Fibroblast of villous mesenchyme (primary cell): ENCODE measurements around the gene PRKCB. TPM values are rescaled to one million over a fixed set of nuclear protein-coding genes. Genes with fewer than 3 reads are reported as not detected.
"Not testable (repeated sequence)": the region's sequence is repeated elsewhere in the genome, so short reads cannot be mapped to it uniquely, and the experiment has no call there.

Source experiments
- DNase-seq: peaks from one replicate; pipeline ENCODE4 v3.0.0-alpha.2; 2010; ENCODE audit warnings: low read depth
- H3K4me3 ChIP-seq: 2 replicates; pipeline ENCODE4 v1.5.1; 2011; ENCODE audit warnings: low read depth, mild to moderate bottlenecking, low read length
- total RNA-seq: library from RNA; depleted of rRNA; stranded (reverse); fragments of >200 nt; gene quantifications from 2 replicates; pipeline ENCODE4 v1.2.3, GENCODE V29; 2012
- TF ChIP-seq, protein P1 (sequence below): IDR thresholded peaks from 2 replicates; pipeline ENCODE4 v1.5.1; 2012; ENCODE audit warnings: low read depth, mild to moderate bottlenecking, low read length; ENCODE audit not compliant: insufficient read depth

PRKCB gene
- total RNA-seq, 1 donor = not detected

DNA sequence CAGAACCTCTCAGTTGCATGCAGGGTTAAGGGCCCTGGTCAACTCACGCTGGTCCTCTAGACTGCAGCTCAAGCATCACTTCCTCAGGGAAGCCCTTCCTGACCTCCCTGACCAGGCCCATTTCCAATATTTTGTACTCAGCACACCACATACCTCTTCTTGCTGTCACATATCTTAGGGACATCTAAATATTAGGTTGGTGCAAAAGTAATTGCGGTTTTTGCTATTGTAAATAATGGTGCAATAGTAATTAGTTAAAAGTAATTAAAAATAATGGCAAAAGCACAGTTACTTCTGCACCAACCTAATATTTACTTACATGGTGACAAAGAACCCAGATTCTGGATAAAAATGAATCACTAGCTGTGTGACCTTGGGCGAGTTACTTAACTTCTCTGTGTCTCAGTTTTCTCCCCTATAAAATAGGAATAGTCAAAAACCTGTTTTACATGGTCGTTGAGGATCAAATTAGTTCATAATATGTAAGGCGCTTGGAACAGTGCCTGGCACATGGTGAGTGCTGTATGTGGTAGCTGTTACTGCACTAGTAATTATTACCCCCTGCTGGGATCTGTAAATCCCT lies 177.4 kb downstream of the PRKCB start:
- no peak overlapping the region for H3K4me3 ChIP-seq
- DNase-seq = no peak
- TF ChIP-seq, protein P1, sequence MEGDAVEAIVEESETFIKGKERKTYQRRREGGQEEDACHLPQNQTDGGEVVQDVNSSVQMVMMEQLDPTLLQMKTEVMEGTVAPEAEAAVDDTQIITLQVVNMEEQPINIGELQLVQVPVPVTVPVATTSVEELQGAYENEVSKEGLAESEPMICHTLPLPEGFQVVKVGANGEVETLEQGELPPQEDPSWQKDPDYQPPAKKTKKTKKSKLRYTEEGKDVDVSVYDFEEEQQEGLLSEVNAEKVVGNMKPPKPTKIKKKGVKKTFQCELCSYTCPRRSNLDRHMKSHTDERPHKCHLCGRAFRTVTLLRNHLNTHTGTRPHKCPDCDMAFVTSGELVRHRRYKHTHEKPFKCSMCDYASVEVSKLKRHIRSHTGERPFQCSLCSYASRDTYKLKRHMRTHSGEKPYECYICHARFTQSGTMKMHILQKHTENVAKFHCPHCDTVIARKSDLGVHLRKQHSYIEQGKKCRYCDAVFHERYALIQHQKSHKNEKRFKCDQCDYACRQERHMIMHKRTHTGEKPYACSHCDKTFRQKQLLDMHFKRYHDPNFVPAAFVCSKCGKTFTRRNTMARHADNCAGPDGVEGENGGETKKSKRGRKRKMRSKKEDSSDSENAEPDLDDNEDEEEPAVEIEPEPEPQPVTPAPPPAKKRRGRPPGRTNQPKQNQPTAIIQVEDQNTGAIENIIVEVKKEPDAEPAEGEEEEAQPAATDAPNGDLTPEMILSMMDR = no peak

DNA sequence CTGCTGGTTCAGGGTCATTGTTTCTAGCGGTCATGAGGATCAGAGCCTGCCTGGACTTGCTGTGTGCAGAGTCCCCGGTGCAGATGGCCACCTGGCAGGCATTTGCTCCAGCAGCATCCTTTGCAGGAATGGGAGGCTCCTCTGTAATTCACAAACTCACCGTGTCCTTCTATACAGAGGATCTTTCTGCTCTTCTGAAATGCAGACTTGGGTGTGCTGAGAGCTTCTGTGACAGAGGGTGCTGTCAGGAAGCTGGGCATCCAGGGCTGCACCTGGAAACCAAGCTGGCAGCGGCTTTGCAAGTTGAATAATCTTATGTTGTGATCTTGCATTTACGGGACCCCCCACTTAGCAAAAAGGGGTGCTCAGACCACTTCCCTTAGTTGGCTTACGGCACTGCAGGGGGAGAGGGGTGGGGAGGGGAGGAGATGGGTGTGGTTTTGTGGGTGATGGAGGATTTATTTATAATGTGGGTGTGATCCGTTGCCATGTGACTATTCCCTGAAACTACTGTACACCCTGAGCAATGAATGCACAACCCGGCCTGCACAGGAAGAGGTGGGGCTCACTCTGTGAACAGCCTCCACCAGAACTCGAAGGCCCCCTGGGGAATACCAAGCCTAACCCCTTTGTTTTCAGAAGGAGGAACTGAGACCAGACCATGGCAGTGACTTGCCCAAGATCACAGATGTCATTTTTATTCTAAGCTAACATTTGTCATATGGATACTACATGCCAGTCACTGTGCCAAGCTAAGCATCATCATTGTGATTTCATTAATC lies 178.3 kb downstream of the PRKCB start:
- no peak for DNase-seq
- H3K4me3 ChIP-seq = no peak overlapping the region
- TF ChIP-seq, protein P1 = no peak

DNA sequence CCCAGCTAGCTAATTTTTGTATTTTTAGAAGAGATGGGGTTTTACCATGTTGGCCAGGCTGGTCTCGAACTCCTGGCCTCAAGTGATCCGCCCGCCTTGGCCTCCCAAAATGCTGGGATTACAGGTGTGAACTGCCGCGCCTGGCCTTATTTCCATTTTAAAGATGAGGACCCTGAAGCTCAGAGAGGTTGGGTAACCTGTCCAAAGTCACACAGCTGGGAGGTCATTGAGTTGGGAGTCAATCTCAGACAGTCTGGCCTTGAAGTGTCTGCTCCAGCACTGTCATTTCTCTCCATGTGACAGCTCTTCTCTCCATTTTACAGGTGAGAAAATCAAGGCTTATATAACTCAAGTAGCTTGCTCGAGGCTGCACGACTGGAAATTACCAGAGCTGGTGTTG lies 179.2 kb downstream of the PRKCB start:
- not testable (repeated sequence) for DNase-seq, H3K4me3 ChIP-seq

DNA sequence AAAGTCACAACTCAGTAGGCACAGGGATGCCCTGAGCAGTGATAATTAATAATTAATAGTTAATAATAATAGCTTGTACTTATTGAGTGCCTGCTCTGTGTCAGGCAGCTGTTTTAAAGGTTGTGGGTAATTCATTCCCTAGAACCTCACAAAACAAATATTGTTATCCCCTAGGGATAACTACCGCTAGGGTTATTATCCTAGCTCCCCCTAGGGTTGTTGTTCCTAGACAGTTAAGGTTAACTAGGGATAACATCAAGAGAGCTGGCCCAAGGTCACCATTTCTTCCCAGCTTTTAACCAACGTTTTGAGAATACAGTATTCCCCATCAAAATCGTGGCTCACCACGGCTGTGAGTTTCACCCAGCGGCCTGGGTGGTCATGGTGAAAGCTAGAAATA lies 180.1 kb downstream of the PRKCB start:
- H3K4me3 ChIP-seq = no peak overlapping the region
- DNase-seq = no peak
- TF ChIP-seq, protein P1 = no peak

DNA sequence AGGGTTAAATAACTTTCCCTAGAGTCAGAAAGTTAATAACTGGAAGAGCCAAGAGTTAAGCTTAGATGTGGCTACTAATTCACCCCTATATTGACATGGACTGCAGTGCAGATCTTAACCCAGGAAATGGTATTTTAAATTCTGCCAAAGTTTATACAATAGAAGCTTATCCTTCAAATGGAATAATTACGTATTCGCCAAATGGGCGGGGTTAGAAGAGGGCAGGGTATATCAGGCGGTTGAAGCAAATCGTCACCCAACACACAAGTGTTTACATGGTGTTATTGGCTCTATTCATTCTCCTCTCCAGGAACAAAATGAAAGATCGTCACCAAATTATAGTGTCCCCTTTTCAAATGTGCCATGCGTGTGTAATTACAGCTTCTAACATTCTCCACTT lies 182.7 kb downstream of the PRKCB start:
- H3K4me3 ChIP-seq = no peak overlapping the region
- DNase-seq = no peak
- TF ChIP-seq, protein P1 = no peak

DNA sequence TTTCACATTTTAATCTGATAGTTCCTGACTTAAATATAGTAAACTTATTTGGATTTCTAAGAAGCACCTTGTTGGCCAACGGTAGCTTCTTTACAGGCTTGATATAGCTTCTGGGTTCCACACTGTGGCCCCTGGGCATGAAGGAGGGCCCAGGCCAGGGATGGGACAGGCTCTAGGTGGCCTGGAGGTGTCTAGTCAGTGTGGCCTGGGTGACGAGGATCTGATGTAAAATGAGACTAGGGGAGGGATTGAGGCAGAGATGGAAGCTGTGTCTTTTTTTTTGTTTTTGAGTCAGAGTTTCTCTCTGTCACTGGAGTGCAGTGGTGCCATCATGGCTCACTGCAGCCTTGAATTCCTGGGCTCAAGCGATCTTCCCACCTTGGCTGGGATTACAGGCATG lies 187.0 kb downstream of the PRKCB start:
- TF ChIP-seq, protein P1 = no peak
- no peak overlapping the region for H3K4me3 ChIP-seq
- no peak for DNase-seq

DNA sequence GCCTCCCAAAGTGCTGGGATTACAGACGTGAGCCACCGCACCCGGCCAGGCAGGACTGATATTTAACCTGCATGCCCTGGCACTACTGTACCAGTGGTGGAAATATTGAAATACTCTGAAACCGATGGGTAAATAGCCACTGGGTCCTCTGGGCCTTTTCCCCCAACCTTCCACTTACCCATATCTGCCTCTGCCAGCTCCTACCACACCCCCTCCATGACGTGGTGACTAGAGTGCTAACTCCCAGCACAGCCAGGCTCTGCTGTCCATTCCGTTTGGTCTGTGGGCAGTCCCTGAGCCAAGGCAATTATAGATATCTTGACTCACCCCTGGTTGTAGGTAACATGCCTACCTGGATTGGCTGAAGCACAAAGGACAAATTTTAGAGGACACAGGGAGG lies 187.8 kb downstream of the PRKCB start:
- TF ChIP-seq, protein P1 = no peak
- no peak for DNase-seq
- H3K4me3 ChIP-seq = no peak overlapping the region
